ENCODE results near the gene ABCA13. TPM values are rescaled to one million over a fixed set of nuclear protein-coding genes. Genes with fewer than 3 reads are reported as not detected.

Gene ABCA13
- polyA plus RNA-seq, 1 donor (not counting 4 experiments of a cell fraction or from before 2014, with no cell fraction given), result 0.76 TPM

GRCh38 chr7:48472640-48473039, 301.4 kb downstream of the ABCA13 start:
- dilution Hi-C loops (cut with MboI; ENCODE audit: extremely low pct_ligation_motif_present, low sequenced_read_pairs), result no loop called here
- FAIRE-seq (no peak), DNase-seq (ENCODE audit: low read depth, low spot score) (no peak)
- H3K79me2 ChIP-seq (ENCODE audit: control insufficient read depth, insufficient read depth, low read length), result no peaks in the 10 kb centered on the region
- H3K4me1 ChIP-seq (ENCODE audit: control insufficient read depth, extremely low read depth, insufficient read depth, low read length), result no peaks in the 10 kb centered on the region
- H3K36me3 ChIP-seq (ENCODE audit: control insufficient read depth in 2 of 2, extremely low read depth in 1 of 2, insufficient read depth in 2 of 2, low read length in 2 of 2), result no peaks in the 10 kb centered on the region
- no peaks in the 10 kb centered on the region for H4K20me1 ChIP-seq (ENCODE audit: control insufficient read depth, extremely low read depth, insufficient read depth, low read length)
- TF ChIP-seq EZH2 (IDR thresholded peaks at IDR 0.05; ENCODE audit: low read length), result no peak
- no peak for TF ChIP-seq CTCF (optimal IDR thresholded peaks at IDR 0.05 in 1 of 3, IDR thresholded peaks at IDR 0.05 in 1 of 3, conservative IDR thresholded peaks at IDR 0.05 in 1 of 3; ENCODE audit: extremely low read depth in 1 of 3, insufficient read depth in 2 of 3, low read length in 3 of 3)
- no peak overlapping the region for H2AFZ ChIP-seq (ENCODE audit: control insufficient read depth, low read length)
- H3K4me2 ChIP-seq (ENCODE audit: control insufficient read depth, extremely low read depth, insufficient read depth, low read depth, low read length), result no peak overlapping the region
- no peaks in the 10 kb centered on the region for H3K9me1 ChIP-seq (ENCODE audit: control insufficient read depth, extremely low read depth, insufficient read depth, low read length)
- no peak overlapping the region for H3K4me3 ChIP-seq (ENCODE audit: control insufficient read depth in 2 of 3, extremely low read depth in 1 of 3, insufficient read depth in 2 of 3, low read depth in 1 of 3, low read length in 3 of 3)
- H3K9ac ChIP-seq (ENCODE audit: control insufficient read depth, extremely low read depth, insufficient read depth, low read length), result no peak overlapping the region
- H3K27ac ChIP-seq (ENCODE audit: control insufficient read depth, insufficient read depth, low read length), result no peak overlapping the region
- no peaks in the 10 kb centered on the region for H3K9me3 ChIP-seq (ENCODE audit: control insufficient read depth, low read depth, low read length)
- no peaks in the 10 kb centered on the region for H3K27me3 ChIP-seq (ENCODE audit: control insufficient read depth, extremely low read depth, insufficient read depth, low read length)

- DNase-seq (ENCODE audit: low read depth, low spot score), result no peak
- H2AFZ ChIP-seq (ENCODE audit: control insufficient read depth, low read length), result no peak overlapping the region
- TF ChIP-seq EZH2 (IDR thresholded peaks at IDR 0.05; ENCODE audit: low read length), result no peak
- TF ChIP-seq CTCF (optimal IDR thresholded peaks at IDR 0.05 in 1 of 3, IDR thresholded peaks at IDR 0.05 in 1 of 3, conservative IDR thresholded peaks at IDR 0.05 in 1 of 3; ENCODE audit: extremely low read depth in 1 of 3, insufficient read depth in 2 of 3, low read length in 3 of 3), result no peak
- H3K79me2 ChIP-seq (ENCODE audit: control insufficient read depth, insufficient read depth, low read length), result no peaks in the 10 kb centered on the region
- no peaks in the 10 kb centered on the region for H3K36me3 ChIP-seq (ENCODE audit: control insufficient read depth in 2 of 2, extremely low read depth in 1 of 2, insufficient read depth in 2 of 2, low read length in 2 of 2)
- H3K9ac ChIP-seq (ENCODE audit: control insufficient read depth, extremely low read depth, insufficient read depth, low read length), result no peak overlapping the region
- no peak overlapping the region for H3K4me2 ChIP-seq (ENCODE audit: control insufficient read depth, extremely low read depth, insufficient read depth, low read depth, low read length)
- no peaks in the 10 kb centered on the region for H4K20me1 ChIP-seq (ENCODE audit: control insufficient read depth, extremely low read depth, insufficient read depth, low read length)
- H3K9me3 ChIP-seq (ENCODE audit: control insufficient read depth, low read depth, low read length), result no peaks in the 10 kb centered on the region
- no peaks in the 10 kb centered on the region for H3K4me1 ChIP-seq (ENCODE audit: control insufficient read depth, extremely low read depth, insufficient read depth, low read length)
- dilution Hi-C loops (cut with MboI; ENCODE audit: extremely low pct_ligation_motif_present, low sequenced_read_pairs), result no loop called here
- H3K9me1 ChIP-seq (ENCODE audit: control insufficient read depth, extremely low read depth, insufficient read depth, low read length), result no peaks in the 10 kb centered on the region
- H3K27me3 ChIP-seq (ENCODE audit: control insufficient read depth, extremely low read depth, insufficient read depth, low read length), result no peaks in the 10 kb centered on the region
- no peak for FAIRE-seq
- H3K4me3 ChIP-seq (ENCODE audit: control insufficient read depth in 2 of 3, extremely low read depth in 1 of 3, insufficient read depth in 2 of 3, low read depth in 1 of 3, low read length in 3 of 3), result no peak overlapping the region
- no peak overlapping the region for H3K27ac ChIP-seq (ENCODE audit: control insufficient read depth, insufficient read depth, low read length)
These were observed 302.1 kb downstream of the ABCA13 start for GRCh38 chr7:48473205-48473865.
